ENCODE measurements around the gene ATP1B3.

ATP1B3 gene

GRCh38 chr3:141926929-141927328 lies 50.5 kb downstream of the ATP1B3 start:
- DNase-seq (ENCODE audit: extremely low read depth, low read depth), result no peak
- TF ChIP-seq CTCF (IDR thresholded peaks at IDR 0.05; ENCODE audit: low read depth, low read length, missing control alignments), result no peak
- H3K4me3 ChIP-seq (replicated peaks; ENCODE audit: low read depth, low read length), result no peak overlapping the region

DNA sequence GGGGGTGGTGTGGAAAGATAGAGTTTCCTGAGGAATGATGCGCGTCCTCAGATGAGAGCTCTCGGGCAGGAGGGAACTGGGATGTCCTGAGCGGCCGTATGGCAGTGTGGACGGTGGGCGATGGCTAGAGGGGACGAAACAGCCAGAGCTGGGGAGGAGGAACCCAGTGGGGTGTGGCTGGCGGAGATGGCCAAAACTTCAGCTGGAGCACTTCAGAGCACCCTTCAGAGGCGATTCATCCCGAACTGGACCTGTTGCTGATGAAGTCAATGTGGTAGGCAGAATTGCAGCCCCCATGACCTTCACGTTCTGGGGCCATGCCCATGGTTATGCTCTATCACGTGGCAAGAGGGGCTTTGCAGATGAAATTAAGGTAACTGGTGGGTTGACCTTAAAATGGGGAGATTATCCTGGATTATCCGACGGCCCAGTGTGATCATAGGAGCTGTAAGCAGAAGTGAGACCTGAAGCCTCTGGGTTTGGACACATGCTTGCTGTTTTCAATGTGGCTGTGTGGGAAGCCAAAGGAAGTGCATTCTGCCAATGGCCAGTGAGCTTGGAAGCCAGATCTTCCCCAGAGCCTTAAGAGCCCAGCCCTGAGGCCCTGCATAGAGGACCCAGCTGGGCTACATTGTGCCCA lies 52.3 kb downstream of the ATP1B3 start:
- TF ChIP-seq CTCF (IDR thresholded peaks at IDR 0.05; ENCODE audit: low read depth, low read length, missing control alignments), result no peak
- no peak overlapping the region for H3K4me3 ChIP-seq (replicated peaks; ENCODE audit: low read depth, low read length)
- no peak for DNase-seq (ENCODE audit: extremely low read depth, low read depth)

DNA sequence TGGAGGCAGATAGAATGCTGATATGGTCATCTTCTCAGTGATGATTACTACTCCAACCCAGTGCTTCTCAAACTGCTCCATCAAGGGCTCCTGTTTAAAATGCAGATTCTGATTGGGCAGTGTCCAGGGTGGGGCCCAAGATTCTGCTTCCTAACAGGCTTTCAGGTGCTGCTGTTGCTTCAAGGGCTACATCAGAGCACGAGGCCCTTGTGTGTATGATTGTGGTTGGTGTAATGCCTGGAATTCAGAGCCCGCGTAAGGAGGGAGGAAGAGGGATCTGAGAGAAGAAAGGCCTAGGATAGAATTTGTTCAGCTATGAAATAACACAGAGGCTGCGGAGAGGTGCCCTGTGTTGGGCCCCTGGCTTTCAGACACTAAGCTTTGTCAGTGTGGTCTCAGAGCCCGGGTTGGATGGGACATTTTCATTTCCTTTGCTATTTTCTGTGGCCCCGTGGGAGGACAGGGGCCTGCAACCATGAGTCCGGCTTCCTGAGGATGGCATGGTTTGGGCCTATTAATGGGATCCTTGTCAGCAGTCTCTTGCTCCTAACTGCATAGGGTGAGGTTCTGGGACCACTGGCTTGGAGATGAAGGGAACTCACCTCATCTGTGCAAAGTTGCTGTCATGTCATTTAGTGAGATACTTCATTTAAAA lies 53.0 kb downstream of the ATP1B3 start:
- DNase-seq (ENCODE audit: extremely low read depth, low read depth), result no peak
- TF ChIP-seq CTCF (IDR thresholded peaks at IDR 0.05; ENCODE audit: low read depth, low read length, missing control alignments), result no peak
- no peak overlapping the region for H3K4me3 ChIP-seq (replicated peaks; ENCODE audit: low read depth, low read length)

DNA sequence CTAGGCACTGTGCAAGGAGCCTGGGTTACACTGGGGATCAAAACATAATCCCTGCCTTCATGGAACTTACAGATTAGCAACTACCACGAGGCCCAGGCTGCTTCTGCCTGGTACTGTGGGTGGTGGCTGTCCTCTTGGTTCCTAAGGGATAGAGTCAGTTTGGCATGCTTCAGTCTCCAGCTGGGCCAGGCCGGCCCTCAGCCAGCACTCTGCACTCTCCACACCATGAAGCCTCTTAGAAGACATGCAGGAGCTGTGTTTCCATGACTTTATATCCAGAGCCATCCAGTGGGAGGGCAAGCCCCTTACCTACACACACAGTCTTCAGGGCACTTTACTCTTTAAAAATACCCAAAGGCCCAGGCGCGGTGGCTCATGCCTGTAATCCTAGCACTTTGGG lies 54.4 kb downstream of the ATP1B3 start:
- no peak for TF ChIP-seq CTCF (IDR thresholded peaks at IDR 0.05; ENCODE audit: low read depth, low read length, missing control alignments)
- H3K4me3 ChIP-seq (replicated peaks; ENCODE audit: low read depth, low read length), result no peak overlapping the region
- no peak for DNase-seq (ENCODE audit: extremely low read depth, low read depth)

- no peak for DNase-seq (ENCODE audit: extremely low read depth, low read depth)
- no peak overlapping the region for H3K4me3 ChIP-seq (replicated peaks; ENCODE audit: low read depth, low read length)
- TF ChIP-seq CTCF (IDR thresholded peaks at IDR 0.05; ENCODE audit: low read depth, low read length, missing control alignments), result no peak
These were observed 57.2 kb downstream of the ATP1B3 start for GRCh38 chr3:141933421-141934300.

DNA sequence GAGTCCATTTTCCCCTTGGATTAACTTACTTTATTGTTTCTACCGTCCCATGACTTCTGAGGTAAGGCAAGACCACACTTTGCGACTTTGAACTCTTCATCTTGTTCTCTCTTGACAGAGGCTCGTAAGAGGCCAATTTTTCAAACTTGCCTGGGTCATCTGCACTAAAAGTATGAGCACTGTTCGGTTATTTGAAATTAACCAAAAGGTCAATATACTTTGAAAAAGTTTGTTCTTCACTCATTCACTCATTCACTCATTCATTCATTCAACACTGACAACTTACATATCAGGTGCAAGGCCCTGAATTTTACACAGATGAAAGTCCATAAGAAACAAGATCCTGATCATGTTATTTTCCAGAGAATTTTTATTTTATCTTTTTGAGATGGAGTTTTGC lies 57.9 kb downstream of the ATP1B3 start:
- TF ChIP-seq CTCF (IDR thresholded peaks at IDR 0.05; ENCODE audit: low read depth, low read length, missing control alignments), result no peak
- no peak for DNase-seq (ENCODE audit: extremely low read depth, low read depth)
- no peak overlapping the region for H3K4me3 ChIP-seq (replicated peaks; ENCODE audit: low read depth, low read length)
